ENCODE results near the gene UTY.
"Not testable (repeated sequence)": the region's sequence is repeated elsewhere in the genome, so short reads cannot be mapped to it uniquely, and the experiment has no call there.

The UTY gene

DNA sequence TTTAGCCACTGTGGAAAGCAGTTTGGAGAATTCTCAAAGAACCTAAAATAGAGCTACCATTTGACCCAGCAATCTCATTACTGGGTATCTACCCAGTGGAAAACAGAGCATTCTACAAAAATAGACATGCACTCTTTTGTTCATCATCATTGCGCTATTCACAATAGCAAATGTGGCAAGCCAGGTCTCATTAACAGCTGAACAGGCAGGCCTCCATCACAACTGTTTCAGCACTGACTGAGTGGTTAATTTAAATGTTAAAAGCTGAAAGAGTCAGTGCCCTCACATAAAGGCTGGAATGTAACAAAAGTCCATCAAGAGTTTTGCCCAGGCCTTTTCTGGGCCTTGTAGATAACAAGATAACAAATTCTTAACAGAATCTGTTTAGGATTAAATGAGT, 166.9 kb downstream of the UTY start:
- no peak for FAIRE-seq

DNA sequence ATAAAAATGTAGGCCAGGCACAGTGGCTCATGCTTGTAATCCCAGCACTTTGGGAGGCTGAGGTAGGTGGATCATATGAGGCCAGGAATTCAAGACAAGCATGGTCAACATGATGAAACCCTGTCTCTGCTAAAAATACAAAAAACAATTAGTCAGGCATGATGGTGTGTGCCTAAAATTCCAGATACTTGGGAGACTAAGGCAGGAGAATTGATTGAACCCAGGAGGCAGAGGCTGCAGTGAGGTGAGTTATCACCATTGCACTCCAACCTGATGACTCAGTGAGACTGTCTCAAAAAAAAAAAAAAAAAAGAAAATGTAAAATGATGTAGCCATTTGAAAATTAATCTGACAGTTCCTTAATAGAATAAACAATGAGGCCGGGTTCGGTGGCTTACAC, 171.9 kb downstream of the UTY start:
- DNase-seq (ENCODE audit: insufficient read length, low spot score) = no peak
- FAIRE-seq = no peak

More for the DNA sequence above, 166.9 kb downstream of the UTY start:
- no peak for DNase-seq (ENCODE audit: insufficient read length, low spot score)

DNA sequence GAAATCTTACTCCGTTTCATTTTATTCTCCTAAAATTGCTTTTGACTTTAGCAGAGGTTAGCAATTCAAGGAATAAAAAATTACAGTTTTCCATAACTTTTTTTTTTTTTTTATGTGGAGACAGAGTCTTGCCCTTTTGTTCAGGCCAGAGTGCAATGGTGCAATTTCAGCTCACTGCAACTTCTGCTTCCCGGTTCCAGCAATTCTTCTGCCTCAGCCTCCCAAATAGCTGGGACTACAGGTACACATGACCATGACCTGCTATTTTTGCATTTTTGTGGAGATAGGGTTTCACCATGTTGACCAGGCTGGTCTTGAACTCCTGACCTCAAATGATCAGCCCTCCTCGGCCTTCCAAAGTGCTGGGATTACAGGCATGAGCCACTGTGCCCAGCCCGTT, 179.0 kb downstream of the UTY start:
- FAIRE-seq (no peak), DNase-seq (ENCODE audit: insufficient read length, low spot score) (no peak)

DNA sequence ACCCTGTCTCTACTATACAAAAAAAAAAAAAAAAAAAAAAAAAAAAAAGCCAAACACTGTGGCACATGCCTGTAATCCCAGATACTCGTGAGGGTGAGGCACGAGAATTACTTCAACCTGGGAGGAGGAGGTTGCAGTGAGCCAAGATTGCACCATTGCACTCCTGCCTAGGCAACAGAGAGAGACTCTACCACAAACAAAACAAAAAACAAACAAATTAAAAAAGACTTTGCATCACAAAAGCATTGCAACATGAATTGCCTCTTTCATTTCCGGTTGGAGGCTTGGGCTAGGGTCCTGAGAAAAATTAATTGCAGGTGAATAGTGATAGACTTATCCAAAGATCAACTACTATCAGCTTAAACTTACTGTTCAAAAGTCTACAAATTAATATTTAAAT, 180.4 kb downstream of the UTY start:
- FAIRE-seq = no peak
- DNase-seq (ENCODE audit: insufficient read length, low spot score) = no peak

DNA sequence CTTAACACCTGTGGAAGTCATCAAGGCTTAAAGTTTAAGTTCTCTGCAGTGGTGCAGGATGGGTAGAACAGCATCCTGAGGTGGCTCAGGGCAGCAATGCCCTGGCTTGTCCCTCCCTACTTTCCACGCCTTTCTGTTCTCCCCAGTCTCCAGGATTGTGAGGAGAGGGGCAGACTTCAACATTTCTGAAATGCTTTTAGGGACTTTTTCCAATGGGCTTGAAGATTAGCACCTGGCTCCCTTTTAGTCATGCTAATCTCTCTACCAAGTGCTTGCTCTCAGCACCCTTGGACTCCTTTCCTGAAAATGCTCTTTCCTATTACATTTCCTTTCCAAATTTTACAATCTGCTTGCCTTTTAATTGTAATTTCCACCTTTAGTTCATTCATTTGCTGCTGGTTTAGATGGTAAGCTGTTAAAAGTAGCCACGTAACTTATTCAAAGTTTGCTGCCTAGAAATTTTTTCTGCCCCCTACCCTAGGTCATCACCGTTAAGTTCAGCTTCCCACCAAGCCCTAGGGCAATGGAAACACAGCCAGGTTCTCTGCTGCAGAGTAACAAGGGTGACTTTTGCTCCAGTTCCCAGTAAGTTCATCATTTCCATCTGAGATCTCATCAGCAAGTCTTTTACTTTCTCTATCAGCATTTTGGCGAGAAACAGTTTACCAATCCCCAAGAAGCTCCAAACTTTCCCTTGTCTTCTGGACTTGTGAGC, 183.5 kb downstream of the UTY start:
- no peak for DNase-seq (ENCODE audit: insufficient read length, low spot score)
- no peak for FAIRE-seq

DNA sequence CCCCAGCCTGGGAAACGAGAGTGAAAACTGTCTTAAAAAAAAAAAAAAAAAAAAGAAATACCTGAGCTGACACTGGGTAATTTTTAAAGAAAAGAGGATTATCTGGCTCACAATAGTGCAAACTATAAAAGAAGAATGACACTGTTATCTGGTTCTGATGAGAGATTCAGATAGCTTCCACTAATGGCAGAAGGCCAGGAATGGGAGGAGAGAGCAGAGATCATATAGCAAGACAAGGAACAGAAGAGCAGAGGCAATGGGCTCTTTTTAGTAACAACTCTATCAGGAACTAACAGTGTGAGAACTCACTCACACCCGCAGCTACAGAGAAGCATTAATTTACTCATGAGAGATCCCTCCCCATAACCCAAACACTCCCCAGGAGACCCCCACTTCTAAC, 184.8 kb downstream of the UTY start:
- FAIRE-seq (no peak), DNase-seq (ENCODE audit: insufficient read length, low spot score) (no peak)

DNA sequence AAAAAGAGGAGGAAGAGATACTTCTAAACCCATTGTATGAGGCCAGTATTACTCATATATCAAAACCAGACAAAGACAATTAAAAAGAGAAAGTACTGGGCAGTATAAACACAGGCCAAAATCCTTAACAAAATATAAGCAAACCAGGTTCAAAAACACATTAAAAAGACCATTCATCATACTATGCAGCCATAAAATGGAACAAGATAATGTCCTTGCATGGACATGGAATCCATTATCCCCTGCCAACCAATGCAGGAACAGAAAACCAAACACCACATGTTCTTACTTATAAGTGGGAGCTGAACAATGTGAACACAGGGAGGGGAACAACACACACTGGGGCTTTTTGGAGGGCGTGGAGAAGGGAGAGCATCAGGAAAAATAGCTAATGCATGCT, 188.6 kb downstream of the UTY start:
- FAIRE-seq (no peak), DNase-seq (ENCODE audit: insufficient read length, low spot score) (no peak)

DNA sequence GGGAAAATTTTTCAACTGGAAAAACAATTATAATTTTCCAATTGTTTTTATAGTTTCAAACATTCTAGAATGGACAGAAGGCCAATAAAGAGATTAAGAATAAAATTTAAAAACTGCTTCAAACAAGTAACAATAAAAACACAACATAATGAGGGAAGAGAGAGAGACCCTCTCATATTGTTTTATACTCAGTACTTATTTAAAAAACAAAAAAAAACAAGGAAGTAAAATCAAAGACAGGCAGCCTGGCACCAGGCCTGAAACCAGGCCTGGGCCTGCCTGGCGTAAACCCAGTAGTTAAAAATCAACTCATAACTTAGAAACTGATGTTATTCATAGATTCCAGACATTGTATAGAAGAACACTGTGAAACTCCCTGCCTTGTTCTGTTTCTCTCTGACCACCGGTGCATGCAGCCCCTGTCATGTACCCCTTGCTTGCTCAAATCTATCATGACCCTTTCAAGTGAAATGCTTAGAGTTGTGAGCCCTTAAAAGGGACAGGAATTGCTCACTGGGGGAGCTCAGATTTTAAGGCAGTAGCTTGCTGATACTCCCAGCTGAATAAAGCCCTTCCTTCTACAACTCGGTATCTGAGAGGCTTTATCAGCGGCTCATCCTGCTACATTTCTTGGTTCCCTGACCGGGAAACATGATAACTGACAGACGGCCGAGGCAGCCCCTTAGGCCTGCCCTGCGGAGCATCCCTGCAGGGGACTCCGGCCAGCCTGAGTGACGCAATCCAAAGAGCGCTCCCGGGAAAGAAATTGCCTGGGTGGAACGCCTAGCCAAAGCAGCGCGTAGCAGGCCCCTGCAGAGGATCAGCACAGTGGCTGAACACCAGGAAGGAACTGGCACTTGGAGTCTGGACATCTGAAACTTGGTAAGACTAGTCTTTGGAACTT, 197.4 kb downstream of the UTY start:
- FAIRE-seq = peak; percentile 42
- not testable (repeated sequence) for DNase-seq (ENCODE audit: insufficient read length, low spot score)

DNA sequence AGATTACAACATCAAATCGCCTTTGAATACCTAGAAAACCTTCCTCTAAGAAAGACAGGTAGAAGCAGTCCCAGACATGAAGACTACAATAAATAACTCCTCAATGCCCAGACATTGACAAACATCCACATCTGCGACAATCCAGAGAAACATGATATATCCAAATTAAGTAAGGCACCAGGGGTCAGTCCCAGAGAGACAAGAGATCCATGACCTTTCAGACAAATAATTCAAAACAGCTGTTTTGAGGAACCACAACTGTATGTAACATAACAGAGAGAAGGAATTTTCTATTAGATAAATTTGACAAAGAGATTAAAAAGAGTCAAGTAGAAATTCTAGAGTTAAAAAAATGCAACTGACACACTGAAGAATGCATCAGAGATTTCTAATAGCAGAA, 200.3 kb downstream of the UTY start:
- FAIRE-seq = no peak
- DNase-seq (ENCODE audit: insufficient read length, low spot score) = no peak

DNA sequence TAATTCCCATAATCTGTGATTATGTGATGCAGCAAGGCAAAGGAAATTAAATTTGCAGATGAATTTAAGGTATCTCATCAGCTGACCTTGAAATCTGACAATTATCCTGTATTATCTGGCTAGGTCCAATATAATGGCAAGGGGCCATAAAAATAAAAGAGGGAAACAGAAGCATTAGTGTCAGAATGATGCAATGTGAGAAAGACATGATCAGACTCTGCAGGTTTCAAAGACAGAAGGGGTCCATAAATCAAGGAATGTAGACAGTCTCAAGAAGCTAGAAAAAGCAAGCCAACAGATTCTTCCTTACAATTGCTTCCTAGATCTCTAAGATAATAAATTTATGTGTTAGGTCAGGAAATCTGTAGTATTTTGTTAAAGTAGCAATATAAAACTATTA, 208.1 kb downstream of the UTY start:
- no peak for DNase-seq (ENCODE audit: insufficient read length, low spot score)
- no peak for FAIRE-seq

DNA sequence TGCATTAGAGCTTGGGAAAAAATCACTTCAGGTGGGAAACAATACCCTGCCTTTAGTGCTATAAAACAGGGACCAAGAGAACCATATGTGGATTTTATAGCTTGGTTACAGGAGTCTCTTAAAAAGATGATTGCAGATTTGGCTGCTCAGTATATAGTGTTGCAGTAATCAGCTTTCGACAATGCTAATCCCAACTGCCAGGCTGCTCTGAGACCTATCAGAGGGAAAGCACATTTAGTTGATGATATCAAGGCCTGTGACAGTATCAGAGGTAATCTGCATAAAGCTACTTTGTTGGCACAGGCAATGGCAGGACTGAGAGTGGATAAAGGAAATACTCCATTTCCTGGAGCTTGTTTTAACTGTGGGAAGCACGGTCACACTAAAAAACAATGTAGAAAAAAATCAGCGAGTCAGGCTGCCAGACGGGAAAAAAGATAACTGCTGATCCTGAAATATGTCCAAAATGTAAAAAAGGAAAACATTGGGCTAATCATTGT, 225.8 kb downstream of the UTY start:
- not testable (repeated sequence) for FAIRE-seq

DNA sequence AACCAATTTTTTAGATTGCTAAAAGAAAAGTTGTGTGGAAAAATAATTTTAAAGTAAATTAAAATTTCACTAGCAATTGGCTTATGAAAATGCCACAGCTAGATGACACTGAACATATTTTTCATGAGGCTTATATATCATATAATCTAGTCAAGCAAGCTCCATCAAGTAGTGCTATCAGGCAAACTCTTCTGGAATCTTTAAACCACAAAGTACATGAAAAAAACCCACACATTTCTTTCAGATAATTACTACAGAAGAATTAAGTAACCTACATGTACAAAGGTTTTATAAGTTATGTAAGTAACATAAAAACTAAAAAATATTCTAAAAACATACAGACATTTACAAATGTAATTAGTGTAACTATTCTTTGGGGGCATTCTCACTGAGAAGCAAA, 229.4 kb downstream of the UTY start:
- DNase-seq (ENCODE audit: insufficient read length, low spot score) = no peak
- FAIRE-seq = no peak

More for the DNA sequence above, 225.8 kb downstream of the UTY start:
- not testable (repeated sequence) for DNase-seq (ENCODE audit: insufficient read length, low spot score)

DNA sequence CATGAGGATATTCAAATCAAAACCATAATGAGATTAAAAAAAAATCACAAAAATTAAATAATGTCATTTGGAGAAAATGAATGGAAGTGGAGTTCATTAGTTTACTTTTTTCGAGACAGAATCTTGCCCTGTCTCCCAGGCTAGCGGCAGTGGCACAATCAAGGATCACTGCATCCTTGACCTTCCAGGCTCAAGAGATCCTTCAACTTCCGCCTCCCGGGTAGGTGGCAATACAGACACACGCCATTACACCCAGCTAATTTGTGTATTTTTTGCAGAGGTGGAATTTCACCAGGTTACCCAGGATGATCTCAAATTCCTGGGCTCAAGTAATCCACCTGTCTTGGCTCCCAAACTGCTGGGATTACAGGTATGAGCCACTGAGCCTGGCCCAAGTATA, 236.1 kb downstream of the UTY start:
- FAIRE-seq = no peak

DNA sequence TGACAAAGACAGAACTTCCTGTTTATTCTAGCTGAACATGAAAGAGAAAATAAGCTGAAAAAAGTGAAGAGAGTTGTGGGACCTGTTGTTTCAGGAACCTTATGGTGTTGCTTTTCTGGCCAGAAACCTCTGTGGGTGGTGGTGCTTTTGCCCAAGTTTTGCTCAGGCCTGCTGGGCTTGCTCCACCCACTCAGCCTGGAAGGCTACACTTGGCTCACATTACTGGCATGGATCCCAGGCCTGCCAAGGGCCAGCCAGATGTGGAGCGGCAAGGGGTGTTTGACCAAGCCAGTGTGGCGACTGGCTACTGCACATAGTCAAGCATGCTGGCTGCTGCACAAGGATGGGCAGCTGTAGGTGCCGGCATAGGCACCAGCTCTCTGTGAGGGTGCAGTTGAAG, 245.9 kb downstream of the UTY start:
- FAIRE-seq = peak; percentile 71
- DNase-seq (ENCODE audit: insufficient read length, low spot score) = no peak

More for the DNA sequence above, 236.1 kb downstream of the UTY start:
- no peak for DNase-seq (ENCODE audit: insufficient read length, low spot score)

DNA sequence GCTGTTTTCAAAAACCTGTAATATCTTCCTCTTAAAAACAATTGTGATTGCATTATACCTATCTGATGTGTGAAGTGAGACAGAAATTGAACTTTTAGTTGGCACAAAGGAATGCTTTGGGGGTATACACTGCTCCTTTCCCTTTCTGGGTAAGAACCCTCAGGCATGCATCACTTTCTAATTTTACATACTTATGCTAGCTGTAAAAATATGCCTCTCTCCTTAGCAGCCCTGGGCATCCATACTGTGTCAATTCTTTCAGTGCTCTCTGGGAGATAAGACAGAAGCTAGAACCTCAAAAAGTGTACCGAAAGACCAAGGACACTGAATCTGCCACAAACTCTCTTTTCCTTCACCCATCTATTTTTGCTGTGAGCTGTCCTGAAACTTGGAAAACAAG, 246.7 kb downstream of the UTY start:
- DNase-seq (ENCODE audit: insufficient read length, low spot score) = no peak
- FAIRE-seq = no peak

DNA sequence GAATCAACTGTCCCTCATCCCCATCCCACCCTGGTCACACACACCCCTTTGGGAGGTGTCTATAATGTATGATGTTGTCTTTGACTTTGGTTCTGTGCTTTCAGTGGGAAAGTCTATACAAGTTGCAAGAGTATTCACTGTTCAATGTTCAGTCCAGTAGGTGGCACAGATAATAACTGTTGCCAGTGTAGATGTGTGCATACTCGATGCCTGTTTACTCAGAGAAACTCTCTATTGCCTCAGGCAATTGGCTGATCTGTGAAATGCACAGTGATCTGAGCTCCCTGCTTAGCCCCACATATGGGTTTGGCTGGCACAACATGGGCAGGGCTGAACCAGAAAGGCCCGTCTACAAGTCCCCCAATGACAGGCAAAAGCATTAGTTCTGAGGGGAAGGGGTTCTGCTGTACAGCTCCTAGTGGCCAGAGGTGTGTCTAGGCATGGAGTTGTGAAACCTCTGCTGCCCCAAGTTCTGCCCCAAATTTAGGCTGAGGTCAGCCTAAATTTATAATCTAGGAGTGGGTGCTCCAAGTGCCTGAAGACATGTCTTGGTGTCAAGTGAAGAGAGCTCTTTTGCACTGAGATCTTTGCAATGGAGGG, 252.4 kb downstream of the UTY start:
- FAIRE-seq = no peak
- no peak for DNase-seq (ENCODE audit: insufficient read length, low spot score)

DNA sequence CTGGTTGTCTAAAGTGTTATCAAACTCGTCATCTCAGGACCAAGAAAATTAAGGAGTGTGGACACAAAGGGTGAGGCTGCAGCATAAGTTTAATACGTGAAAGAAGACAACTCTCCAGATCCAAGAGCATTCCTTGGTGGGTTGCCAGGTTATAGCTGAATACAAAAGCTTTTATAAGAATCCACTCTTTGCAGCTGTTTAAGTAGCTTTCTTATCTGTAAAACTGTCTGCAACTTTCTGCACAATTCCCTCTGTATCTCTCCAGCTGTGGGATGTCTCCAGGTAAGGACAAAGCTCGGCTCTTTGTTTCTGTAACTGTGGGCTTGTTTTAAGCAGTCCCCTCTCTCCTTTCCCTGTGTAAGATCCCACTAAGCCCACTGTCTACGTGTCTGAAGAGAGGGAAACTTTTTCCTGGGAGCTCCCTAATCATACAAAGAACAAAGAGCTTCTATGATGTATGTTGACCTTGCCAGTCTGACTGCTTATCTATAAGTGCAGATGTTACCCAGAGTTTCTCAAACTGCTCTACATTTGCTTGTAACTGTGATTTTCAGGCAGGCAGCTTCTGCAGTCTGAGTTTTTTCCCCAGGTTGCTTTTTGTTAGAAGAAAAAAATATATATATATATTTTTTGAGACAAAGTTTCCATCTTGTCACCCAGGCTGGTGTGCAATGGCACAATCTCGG, 268.7 kb downstream of the UTY start:
- FAIRE-seq = no peak

DNA sequence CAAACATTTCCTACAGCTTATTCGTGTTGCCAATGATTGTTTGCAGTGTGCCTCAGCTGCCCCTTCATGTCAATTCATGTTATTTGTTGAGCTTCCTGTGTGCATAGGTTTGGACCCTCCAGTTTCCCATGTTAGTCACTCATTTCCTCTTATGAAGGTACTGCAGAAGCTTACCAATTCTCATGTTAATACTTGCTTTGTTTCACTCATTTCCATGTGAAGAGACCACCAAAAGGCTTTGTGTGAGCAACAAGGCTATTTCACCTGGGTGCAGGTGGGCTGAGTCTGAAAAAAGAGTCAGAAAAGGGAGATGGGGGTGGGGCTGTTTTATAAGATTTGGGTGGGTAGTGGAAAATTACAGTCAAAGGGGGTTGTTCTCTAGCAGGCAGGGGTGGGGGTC, 274.6 kb downstream of the UTY start:
- DNase-seq (ENCODE audit: insufficient read length, low spot score) = no peak
- FAIRE-seq = no peak

More for the DNA sequence above, 268.7 kb downstream of the UTY start:
- no peak for DNase-seq (ENCODE audit: insufficient read length, low spot score)

All from GM19239 (cell line).